Coronary artery (tissue), 2 donors: ENCODE measurements around the gene MID1.

ENCODE experiments used
- DNase-seq: peaks from one replicate; pipeline ENCODE4 v3.0.0-alpha.2; 2017; ENCODE audit warnings: low spot score
- H3K27ac ChIP-seq, 2 donors: fragments of 200-600 bp; sonication (generic); one replicate each; pipeline ENCODE4 v1.5.1; 2016 to 2019
- H3K4me3 ChIP-seq: fragments of 200-600 bp; sonication (generic); 2 replicates; pipeline ENCODE4 v1.5.1; 2016; ENCODE audit warnings: mild to moderate bottlenecking, moderate library complexity
- TF ChIP-seq, protein P1 (sequence below): fragments of 200-600 bp; sonication (generic); IDR thresholded peaks from one replicate; pipeline ENCODE4 v1.5.1; 2019; ENCODE audit warnings: antibody characterized with exemption

MID1 gene

DNA sequence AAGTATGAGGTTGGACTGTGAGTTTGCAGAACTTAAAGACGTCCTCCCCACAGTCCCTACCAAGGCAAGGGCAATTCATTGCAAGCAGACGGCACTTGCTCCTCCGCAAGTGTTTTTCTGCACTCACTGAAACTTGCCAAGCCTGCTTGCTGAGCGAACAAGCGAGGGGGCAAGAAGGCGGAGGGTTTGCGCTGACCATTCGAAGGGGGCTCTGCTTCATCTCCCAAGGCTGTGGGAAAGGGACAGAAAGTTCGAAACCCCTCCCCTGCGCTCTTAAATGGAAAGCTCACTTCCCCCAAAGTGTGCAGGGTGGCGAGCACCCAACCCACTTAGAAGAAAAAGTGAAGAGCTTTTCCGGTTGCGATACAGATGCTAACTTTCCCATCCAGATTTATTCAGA, 1.4 kb downstream of the MID1 start:
- Histone ChIP-seq H3K27ac (peak overlapping the region in 1 of 2 donors; percentile 70), H3K4me3 (peak overlapping the region; percentile 75)
- no peak for DNase-seq
- TF ChIP-seq, protein P1, sequence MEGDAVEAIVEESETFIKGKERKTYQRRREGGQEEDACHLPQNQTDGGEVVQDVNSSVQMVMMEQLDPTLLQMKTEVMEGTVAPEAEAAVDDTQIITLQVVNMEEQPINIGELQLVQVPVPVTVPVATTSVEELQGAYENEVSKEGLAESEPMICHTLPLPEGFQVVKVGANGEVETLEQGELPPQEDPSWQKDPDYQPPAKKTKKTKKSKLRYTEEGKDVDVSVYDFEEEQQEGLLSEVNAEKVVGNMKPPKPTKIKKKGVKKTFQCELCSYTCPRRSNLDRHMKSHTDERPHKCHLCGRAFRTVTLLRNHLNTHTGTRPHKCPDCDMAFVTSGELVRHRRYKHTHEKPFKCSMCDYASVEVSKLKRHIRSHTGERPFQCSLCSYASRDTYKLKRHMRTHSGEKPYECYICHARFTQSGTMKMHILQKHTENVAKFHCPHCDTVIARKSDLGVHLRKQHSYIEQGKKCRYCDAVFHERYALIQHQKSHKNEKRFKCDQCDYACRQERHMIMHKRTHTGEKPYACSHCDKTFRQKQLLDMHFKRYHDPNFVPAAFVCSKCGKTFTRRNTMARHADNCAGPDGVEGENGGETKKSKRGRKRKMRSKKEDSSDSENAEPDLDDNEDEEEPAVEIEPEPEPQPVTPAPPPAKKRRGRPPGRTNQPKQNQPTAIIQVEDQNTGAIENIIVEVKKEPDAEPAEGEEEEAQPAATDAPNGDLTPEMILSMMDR, result no peak

DNA sequence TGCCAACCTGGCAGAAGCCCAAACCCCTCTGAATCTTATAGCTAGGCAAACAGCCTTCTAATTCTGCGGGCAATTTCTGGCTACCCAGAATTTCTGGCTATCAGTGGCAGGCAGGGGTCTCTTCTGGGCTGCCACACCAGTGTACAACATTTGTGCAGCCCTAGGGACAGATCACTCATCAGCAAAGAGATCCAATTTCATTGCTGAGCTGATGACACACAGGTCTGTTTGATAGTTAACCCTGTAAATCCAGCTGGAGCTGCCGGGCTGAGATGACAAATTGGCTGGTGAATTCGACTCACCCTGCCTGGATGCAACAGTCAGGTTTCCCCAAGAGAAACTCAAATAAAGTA, 2.4 kb downstream of the MID1 start:
- peak overlapping the region; percentile 75 for H3K4me3 ChIP-seq
- DNase-seq, result no peak
- H3K27ac ChIP-seq, result peak overlapping the region in 1 of 2 donors; percentile 70
- TF ChIP-seq, protein P1, result no peak

DNA sequence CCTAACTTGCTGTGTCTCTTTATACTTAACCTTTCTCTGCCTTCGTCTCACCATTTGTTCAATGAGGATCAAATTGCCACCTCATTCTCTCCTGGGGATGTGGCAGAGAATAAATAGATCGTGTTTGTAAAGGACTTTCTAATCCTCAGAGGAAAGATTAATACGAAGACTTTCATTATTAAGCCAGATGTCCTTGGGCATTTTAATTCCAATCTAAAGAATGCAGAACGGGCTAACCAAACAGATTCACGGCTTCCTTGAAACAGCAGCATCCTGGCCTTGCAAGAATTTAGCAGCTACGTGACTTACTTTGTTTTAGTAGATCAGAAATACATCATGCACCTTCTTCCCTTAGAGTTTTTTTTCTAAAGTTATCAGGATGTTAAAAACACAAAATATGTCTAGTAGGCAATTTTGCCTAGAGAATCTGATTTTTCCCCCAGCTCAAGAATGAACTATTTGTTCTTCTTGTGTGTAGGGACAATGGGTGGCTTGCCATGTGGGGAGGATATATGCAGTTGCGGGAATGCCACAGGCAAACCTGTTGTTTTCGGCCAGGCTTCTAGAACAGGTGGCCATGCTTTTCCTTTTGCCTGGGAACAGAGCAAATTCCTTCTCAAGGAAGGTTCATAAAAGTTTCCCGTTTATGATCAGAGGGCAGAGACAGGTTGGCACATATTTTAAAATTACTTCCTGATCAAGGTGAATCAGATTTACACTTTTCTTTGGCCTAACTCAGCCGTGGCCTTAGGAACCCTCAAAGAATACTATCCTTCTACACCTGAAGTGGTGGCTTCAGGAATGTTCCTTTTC, 3.0 kb downstream of the MID1 start:
- peak overlapping the region; percentile 75 for H3K4me3 ChIP-seq
- no peak for DNase-seq
- peak overlapping the region in 1 of 2 donors; percentile 70 for H3K27ac ChIP-seq
- TF ChIP-seq, protein P1, result no peak

DNA sequence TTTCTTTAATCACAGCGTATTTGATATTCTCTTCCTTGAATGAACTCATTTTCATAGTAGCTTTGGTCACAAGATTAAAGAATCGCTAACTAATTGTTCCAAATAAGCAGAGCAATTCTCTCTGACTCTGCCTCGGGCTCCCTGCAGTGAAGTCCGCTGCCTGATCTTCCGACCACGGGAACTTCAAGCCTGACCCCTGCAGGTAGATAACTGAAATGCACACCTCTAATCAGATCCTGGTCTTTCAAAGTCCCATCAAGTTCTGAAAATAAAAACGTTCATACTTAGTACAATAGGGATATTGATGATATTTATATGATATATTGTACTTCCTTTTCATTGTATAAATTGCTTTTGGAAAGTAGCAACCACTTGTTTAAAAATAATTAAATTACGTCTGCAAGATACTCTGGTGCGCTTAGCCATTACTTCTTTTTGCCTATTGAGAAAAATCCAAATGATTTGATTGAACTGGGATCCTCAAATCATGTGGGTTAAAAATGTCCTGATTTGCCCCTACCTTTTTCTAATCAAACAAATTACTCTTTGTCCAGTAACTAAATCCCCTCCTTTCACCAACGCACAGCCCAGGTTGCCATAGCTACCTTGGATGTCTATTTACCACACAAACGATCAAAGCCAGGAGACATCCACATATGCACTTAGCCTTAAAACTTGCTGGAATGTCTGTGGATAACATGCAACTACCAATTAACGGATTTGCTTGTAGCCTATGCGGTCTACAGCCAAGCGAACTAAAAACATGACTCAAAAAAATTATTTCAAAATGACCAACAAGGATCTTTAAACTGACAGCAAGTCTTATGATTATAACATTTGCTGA, 4.2 kb downstream of the MID1 start:
- Histone ChIP-seq H3K4me3 (no peak overlapping the region), H3K27ac (no peak overlapping the region)
- DNase-seq, result no peak
- TF ChIP-seq, protein P1, result no peak

DNA sequence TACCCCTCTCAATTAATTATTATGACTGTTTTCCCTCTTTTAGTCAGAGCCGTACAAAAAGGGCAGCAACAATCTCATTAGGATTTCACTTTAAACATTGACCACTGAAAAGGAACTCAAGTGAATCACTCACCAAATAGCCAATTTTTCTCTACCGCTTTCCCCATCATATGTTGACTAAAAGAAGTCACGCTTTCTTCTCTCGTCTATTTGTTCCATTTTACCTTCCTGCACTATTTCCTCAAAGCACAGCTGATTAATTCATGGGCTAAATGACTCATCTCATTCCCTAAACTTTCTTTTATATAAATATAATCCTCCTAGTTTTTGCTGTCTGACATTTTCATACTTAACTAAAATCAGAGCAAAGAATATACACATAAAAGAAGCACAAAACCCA, 8.2 kb downstream of the MID1 start:
- peak overlapping the region in 1 of 2 donors; percentile 2 for H3K27ac ChIP-seq
- no peak for DNase-seq
- TF ChIP-seq, protein P1, result no peak

DNA sequence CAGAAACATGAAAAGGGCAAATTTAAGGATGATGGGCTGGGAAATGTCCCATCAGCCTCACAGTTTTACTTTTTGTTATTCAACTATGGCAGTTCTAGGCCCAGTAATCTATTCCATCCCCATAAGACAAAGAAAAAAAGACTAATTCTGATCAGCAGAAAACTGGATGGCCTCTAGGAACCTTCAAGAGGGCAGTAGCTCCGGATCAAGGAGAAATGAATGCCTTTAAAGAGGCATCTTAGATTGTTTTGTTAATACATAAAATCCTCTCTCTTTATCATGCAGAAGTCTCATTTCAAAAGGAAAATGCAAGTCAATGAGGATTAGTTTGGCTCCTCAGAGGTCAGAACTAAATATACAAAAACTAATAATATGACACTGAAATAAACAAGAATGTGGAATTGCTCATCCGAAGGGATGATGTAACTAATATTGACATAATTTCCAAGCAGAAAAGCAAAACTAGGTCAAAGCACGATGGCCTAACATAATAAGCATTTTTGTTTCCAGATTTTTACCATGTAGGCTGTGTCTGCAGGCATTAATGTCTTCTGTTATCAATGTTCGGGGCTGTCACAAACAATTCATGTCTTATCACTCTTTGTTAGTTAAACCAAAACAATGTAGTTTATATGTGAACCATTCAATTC, 8.8 kb downstream of the MID1 start:
- no peak for DNase-seq
- H3K27ac ChIP-seq, result peak overlapping the region in 1 of 2 donors; percentile 2
- H3K4me3 ChIP-seq, result no peak overlapping the region
- TF ChIP-seq, protein P1, result no peak

More for the DNA sequence above, 8.2 kb downstream of the MID1 start:
- H3K4me3 ChIP-seq, result no peak overlapping the region
